Spleen (tissue), 7 donors: ENCODE data around the gene MORF4L1.
A peak's percentile ranks its signal among the peaks of the same experiment; 100 is the strongest.

Source experiments
- CTCF ChIP-seq, 11 experiments: fragments of 200-600 bp in 7 of 11; fragments of 450-650 bp in 4 of 11; sonication (generic) in 4 of 11; IDR thresholded peaks in 8 of 11; conservative IDR thresholded peaks in 3 of 11; 1 replicate in 7 of 11; 2 replicates in 4 of 11; pipeline versions ENCODE4 v1.4.0 to v1.8.0; 2016 to 2021; ENCODE audit warnings: antibody characterized with exemption in 11 of 11, inconsistent platforms in 4 of 11, mild to moderate bottlenecking in 1 of 11
- POLR2A ChIP-seq, 3 donors: fragments of 450-650 bp; IDR thresholded peaks; one replicate each; pipeline ENCODE4 v1.5.1; 2017; ENCODE audit warnings: antibody characterized with exemption in 3 of 3, mild to moderate bottlenecking in 1 of 3
- donor health status: DM: no; HTN: no; CAD: no; lungs with moderate emphysema.
- donor health status: DM: no; HTN: no; CAD: no.
- donor health status: DM: no; HTN: no; CAD: no.

- TF ChIP-seq POLR2A (IDR thresholded peaks at IDR 0.05) (no peak), CTCF (IDR thresholded peaks at IDR 0.05 in 8 of 11, conservative IDR thresholded peaks at IDR 0.05 in 3 of 11) (peak in 2 of 11 experiments; percentile 12 to 18)
These were observed 41.5 kb downstream of the MORF4L1 start for GRCh38 chr15:78914027-78914764.
